ENCODE measurements around the gene LAMB4.

Gene LAMB4

DNA sequence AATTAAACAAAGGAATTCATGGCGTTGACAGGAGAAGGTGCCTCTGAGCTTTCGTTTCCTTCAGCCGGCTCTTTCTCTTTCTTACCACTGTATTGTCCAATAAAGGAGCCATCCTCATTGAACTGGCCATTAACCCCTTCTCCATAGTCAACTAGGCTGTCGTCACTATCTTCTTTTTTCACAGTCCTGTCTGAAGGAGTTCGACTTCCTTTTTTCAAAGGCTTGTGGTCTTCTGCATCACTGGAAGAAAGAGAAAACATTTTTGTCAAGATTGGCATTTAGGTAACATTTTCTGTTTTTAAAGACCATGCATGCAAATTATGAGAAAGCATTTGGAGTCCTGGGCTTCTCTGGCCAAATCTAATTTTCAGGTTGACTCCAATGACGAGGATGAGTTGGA, 19.7 kb upstream of the LAMB4 start:
- no peak for DNase-seq (ENCODE audit: low read depth)
- no peak overlapping the region for H3K4me3 ChIP-seq (ENCODE audit: low read depth, low read length)
- no peak for TF ChIP-seq CTCF (IDR thresholded peaks at IDR 0.05; ENCODE audit: control insufficient read depth, extremely low read depth, insufficient read depth)

GRCh38 chr7:108149119-108149518, 19.0 kb upstream of the LAMB4 start:
- H3K4me3 ChIP-seq (ENCODE audit: low read depth, low read length), result no peak overlapping the region
- DNase-seq (ENCODE audit: low read depth), result no peak
- TF ChIP-seq CTCF (IDR thresholded peaks at IDR 0.05; ENCODE audit: control insufficient read depth, extremely low read depth, insufficient read depth), result no peak

DNA sequence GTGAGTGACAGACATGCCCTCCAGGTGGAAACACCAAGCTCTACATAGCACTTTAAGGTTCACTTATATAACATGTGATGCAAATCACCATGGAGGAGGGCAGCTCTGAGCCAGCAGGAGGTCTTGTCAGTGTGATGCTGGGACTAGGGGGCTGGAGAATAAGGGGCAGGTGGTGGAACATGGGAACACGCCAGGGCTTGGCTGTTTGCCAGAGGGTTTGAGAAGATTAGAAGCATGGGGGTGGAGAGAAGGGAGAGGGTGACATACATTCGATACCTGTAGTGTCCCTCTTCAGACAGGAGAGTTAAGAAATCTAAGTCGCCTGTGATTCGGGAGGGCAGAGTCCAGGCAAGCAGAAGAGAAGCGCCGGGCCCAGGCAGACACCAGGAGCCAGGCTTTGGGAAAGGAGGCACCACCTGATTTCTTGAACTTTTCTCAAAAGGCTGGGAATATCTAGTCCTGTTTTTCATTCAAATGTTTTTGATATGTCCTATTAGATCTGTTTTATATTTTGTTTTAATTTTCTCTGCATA, 16.9 kb upstream of the LAMB4 start:
- no peak for TF ChIP-seq CTCF (IDR thresholded peaks at IDR 0.05; ENCODE audit: control insufficient read depth, extremely low read depth, insufficient read depth)
- DNase-seq (ENCODE audit: low read depth), result no peak
- no peak overlapping the region for H3K4me3 ChIP-seq (ENCODE audit: low read depth, low read length)

DNA sequence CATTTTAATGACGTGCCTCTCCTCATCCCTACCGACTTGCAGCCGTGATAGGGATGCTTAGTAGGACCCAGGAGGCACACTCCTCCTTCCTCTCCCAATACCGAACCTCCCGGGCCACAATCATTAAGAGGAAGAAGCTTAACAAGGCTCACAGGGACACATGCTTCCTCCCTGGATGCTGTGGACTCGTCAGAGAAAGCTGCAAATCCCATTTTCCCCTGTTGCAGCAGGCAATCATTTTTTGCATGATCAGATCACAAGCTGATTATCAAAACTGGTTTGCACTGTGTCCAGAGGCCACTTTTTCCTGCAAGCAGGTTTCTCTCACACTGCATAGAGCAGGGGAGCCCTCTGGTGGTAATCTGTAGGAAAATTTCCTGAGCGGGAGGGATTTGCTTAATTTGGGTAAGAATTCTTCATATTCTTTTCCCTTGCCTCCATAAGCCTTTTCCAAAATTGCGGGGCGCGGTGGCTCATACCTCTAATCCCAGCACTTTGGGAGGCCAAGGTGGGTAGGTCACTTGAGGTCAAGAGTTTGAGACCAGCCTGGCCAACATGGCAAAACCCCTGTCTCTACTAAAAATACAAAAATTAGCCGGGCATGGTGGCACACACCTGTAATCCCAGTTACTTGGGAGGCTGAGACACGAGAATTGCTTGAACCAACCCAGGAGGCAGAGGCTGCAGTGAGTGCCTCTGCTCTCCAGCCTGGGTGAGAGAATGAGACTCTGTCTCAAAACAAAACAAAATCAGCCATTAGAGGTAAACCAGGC, 16.1 kb upstream of the LAMB4 start:
- peak; percentile 64 for DNase-seq (ENCODE audit: low read depth)
- no peak overlapping the region for H3K4me3 ChIP-seq (ENCODE audit: low read depth, low read length)
- peak; percentile 85 for TF ChIP-seq CTCF (IDR thresholded peaks at IDR 0.05; ENCODE audit: control insufficient read depth, extremely low read depth, insufficient read depth)

GRCh38 chr7:108145401-108145800, 15.2 kb upstream of the LAMB4 start:
- DNase-seq (ENCODE audit: low read depth), result no peak
- H3K4me3 ChIP-seq (ENCODE audit: low read depth, low read length), result no peak overlapping the region
- TF ChIP-seq CTCF (IDR thresholded peaks at IDR 0.05; ENCODE audit: control insufficient read depth, extremely low read depth, insufficient read depth), result no peak

DNA sequence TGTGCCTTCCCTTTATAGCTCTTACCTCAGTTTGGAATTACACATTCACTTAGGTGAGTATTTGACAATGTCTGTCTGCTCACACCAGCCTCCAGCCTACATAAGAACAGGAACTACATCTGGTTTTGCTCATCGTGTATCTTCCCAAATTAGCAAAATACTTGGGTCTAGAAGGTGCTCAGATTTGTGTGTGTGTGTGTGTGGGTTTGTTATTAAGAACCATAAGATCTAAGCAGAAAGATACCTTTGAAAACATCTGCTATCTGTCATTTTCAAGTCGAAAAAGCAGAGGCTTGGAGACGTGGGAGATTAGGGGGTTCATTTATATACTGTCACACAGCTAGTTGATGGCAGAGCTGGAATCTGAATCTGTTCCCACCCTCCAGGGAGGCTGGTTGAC, 14.8 kb upstream of the LAMB4 start:
- TF ChIP-seq CTCF (IDR thresholded peaks at IDR 0.05; ENCODE audit: control insufficient read depth, extremely low read depth, insufficient read depth), result no peak

More for the DNA sequence above, 14.8 kb upstream of the LAMB4 start:
- H3K4me3 ChIP-seq (ENCODE audit: low read depth, low read length), result no peak overlapping the region
- no peak for DNase-seq (ENCODE audit: low read depth)
